ENCODE measurements around the gene GLOD5.

GRCh38 chrX:48789366-48790220 is 28.0 kb downstream of the GLOD5 start:
- TF ChIP-seq POLR2AphosphoS5 (IDR thresholded peaks at IDR 0.05; ENCODE audit: low read depth, low read length) (no peak), CTCF (IDR thresholded peaks at IDR 0.05) (no peak)

Measured in Panc1 (cell line).